IMR-90 (cell line): Measurements from ENCODE around the gene FSIP2. TPM values are rescaled to one million over a fixed set of nuclear protein-coding genes. Genes with fewer than 3 reads are reported as not detected.

Experiments
- ATAC-seq: fragments of 200-7000 bp; cut with Tn5 transposase; 2 replicates; pipeline ENCODE4 v1.9.1; 2020; ENCODE audit warnings: low read depth, mild to moderate bottlenecking, moderate library complexity
- BruUV-seq: library from RNA; stranded (reverse); fragments of 400-500 nt; replicated peaks from 2 replicates; lab custom pipeline; 2021; lab: Mats Ljungman, UMichigan
- CTCF ChIA-PET: fragments of 300-600 bp; formaldehyde crosslinking; extraction: SDS; loops from one replicate; lab custom pipeline; 2021; ENCODE audit warnings: antibody characterized with exemption; lab: Yijun Ruan, JAX
- POLR2A ChIA-PET: fragments of 300-600 bp; sonication (Branson Sonifier 250); formaldehyde crosslinking; loops from one replicate; lab custom pipeline; 2022; ENCODE audit warnings: antibody characterized with exemption; ENCODE audit not compliant: unreplicated experiment; lab: Charles Lee
- DNase-seq: peaks from one replicate; pipeline ENCODE4 v3.0.0; 2013
- H2AFZ ChIP-seq: replicated peaks from 2 replicates; pipeline ENCODE3; 2013; ENCODE audit warnings: low read length, mild to moderate bottlenecking; ENCODE audit not compliant: poor library complexity
- H2AK5ac ChIP-seq: 2 replicates; pipeline ENCODE4 v1.6.1; 2013; ENCODE audit warnings: low read depth, low read length, inconsistent platforms
- H2AK9ac ChIP-seq: replicated peaks from 2 replicates; pipeline ENCODE3; 2013; ENCODE audit warnings: mild to moderate bottlenecking, low read depth, low read length, moderate library complexity; ENCODE audit not compliant: poor library complexity
- H2BK120ac ChIP-seq: 2 replicates; pipeline ENCODE4 v1.6.1; 2013; ENCODE audit warnings: low read depth, low read length, inconsistent platforms
- H2BK15ac ChIP-seq: 3 replicates; pipeline ENCODE4 v1.6.1; 2013; ENCODE audit warnings: low read depth, low read length, inconsistent platforms
- H2BK20ac ChIP-seq: 2 replicates; pipeline ENCODE4 v1.6.1; 2013; ENCODE audit warnings: low read depth, mild to moderate bottlenecking, inconsistent platforms, low read length, moderate library complexity
- H2BK5ac ChIP-seq: 2 replicates; pipeline ENCODE4 v1.6.1; 2013; ENCODE audit warnings: mild to moderate bottlenecking, low read depth, low read length, inconsistent platforms; ENCODE audit not compliant: poor library complexity, severe bottlenecking
- H3K14ac ChIP-seq: replicated peaks from 2 replicates; pipeline ENCODE4 v1.6.1; 2013; ENCODE audit warnings: low read depth, low read length, inconsistent platforms
- H3K18ac ChIP-seq: 2 replicates; pipeline ENCODE4 v1.6.1; 2013; ENCODE audit warnings: low read depth, low read length, control low read depth
- H3K23ac ChIP-seq: 2 replicates; pipeline ENCODE4 v1.6.1; 2013; ENCODE audit warnings: low read depth, low read length, inconsistent platforms
- H3K27ac ChIP-seq: 2 replicates; pipeline ENCODE4 v1.5.1; 2013; ENCODE audit warnings: mild to moderate bottlenecking, control low read depth, low read length; ENCODE audit not compliant: insufficient read depth
- H3K27me3 ChIP-seq: 2 replicates; pipeline ENCODE4 v1.6.1; 2013; ENCODE audit warnings: low read length; ENCODE audit not compliant: control insufficient read depth, insufficient read depth
- H3K36me3 ChIP-seq: 2 replicates; pipeline ENCODE4 v1.6.1; 2013; ENCODE audit warnings: low read length, mixed read lengths; ENCODE audit not compliant: control insufficient read depth, insufficient read depth
- H3K4ac ChIP-seq: 2 replicates; pipeline ENCODE4 v1.6.1; 2013; ENCODE audit warnings: low read depth, low read length, inconsistent platforms
- H3K4me1 ChIP-seq: 2 replicates; pipeline ENCODE4 v1.6.1; 2013; ENCODE audit warnings: low read length, mixed read lengths; ENCODE audit not compliant: control insufficient read depth, insufficient read depth
- H3K4me2 ChIP-seq: 2 replicates; pipeline ENCODE4 v1.6.1; 2013; ENCODE audit warnings: low read depth, mild to moderate bottlenecking, control low read depth, low read length, moderate library complexity
- H3K4me3 ChIP-seq: 2 replicates; pipeline ENCODE4 v1.5.1; 2013; ENCODE audit warnings: low read depth, mild to moderate bottlenecking, control low read depth, low read length, moderate library complexity; ENCODE audit not compliant: insufficient read depth
- H3K56ac ChIP-seq: 2 replicates; pipeline ENCODE4 v1.6.1; 2013; ENCODE audit warnings: low read length, inconsistent platforms; ENCODE audit not compliant: insufficient read depth; ENCODE audit errors: extremely low read depth
- H3K79me1 ChIP-seq, 2 experiments: 2 replicates each; pipeline ENCODE4 v1.6.1; 2013; ENCODE audit warnings: low read length in 2 of 2, inconsistent platforms in 1 of 2, low read depth in 1 of 2
- H3K9ac ChIP-seq: 2 replicates; pipeline ENCODE4 v1.6.1; 2013; ENCODE audit warnings: low read depth, low read length, control low read depth
- H3K9me1 ChIP-seq: 2 replicates; pipeline ENCODE4 v1.6.1; 2013; ENCODE audit warnings: low read length, inconsistent platforms; ENCODE audit not compliant: insufficient read depth
- H3K9me3 ChIP-seq: 2 replicates; pipeline ENCODE4 v1.6.1; 2013; ENCODE audit warnings: low read length; ENCODE audit not compliant: control insufficient read depth, insufficient read depth
- H4K20me1 ChIP-seq: 2 replicates; pipeline ENCODE4 v1.6.1; 2013; ENCODE audit warnings: low read length, inconsistent platforms; ENCODE audit not compliant: insufficient read depth
- H4K5ac ChIP-seq: 2 replicates; pipeline ENCODE4 v1.6.1; 2013; ENCODE audit warnings: mild to moderate bottlenecking, low read depth, low read length, control low read depth
- H4K8ac ChIP-seq, 2 experiments: 2 replicates each; pipeline ENCODE4 v1.6.1; 2013; ENCODE audit warnings: low read depth in 2 of 2, low read length in 2 of 2, control low read depth in 1 of 2, inconsistent platforms in 1 of 2
- H4K91ac ChIP-seq: 2 replicates; pipeline ENCODE4 v1.6.1; 2013; ENCODE audit warnings: low read depth, low read length, inconsistent platforms; ENCODE audit not compliant: insufficient read depth
- BHLHE40 ChIP-seq: fragments of 150-350 bp; IDR thresholded peaks from 2 replicates; pipeline ENCODE4 v1.6.1; 2016; ENCODE audit warnings: mild to moderate bottlenecking, low read depth, low read length
- CEBPB ChIP-seq: IDR thresholded peaks from 2 replicates; pipeline ENCODE4 v1.6.1; 2012; ENCODE audit warnings: low read depth, low read length, improper control_type of control experiment
- CHD1 ChIP-seq: IDR thresholded peaks from 2 replicates; pipeline ENCODE4 v1.6.1; 2012; ENCODE audit warnings: low read depth, low read length, improper control_type of control experiment
- CTCF ChIP-seq: conservative IDR thresholded peaks from 2 replicates; pipeline ENCODE4 v1.5.1; 2012; ENCODE audit warnings: mild to moderate bottlenecking, low read depth, low read length, improper control_type of control experiment
- ELK1 ChIP-seq: fragments of 150-350 bp; IDR thresholded peaks from 2 replicates; pipeline ENCODE4 v1.6.1; 2016; ENCODE audit warnings: low read depth, mild to moderate bottlenecking, low read length, moderate library complexity, borderline replicate concordance
- FOS ChIP-seq: fragments of 150-350 bp; IDR thresholded peaks from 2 replicates; pipeline ENCODE4 v1.6.1; 2016; ENCODE audit warnings: low read depth, low read length
- MAFK ChIP-seq: IDR thresholded peaks from 2 replicates; pipeline ENCODE4 v1.6.1; 2012; ENCODE audit warnings: low read depth, low read length, improper control_type of control experiment
- MAZ ChIP-seq: IDR thresholded peaks from 2 replicates; pipeline ENCODE4 v1.6.1; 2012; ENCODE audit warnings: low read depth, mild to moderate bottlenecking, low read length, improper control_type of control experiment, moderate library complexity, borderline replicate concordance
- MXI1 ChIP-seq: IDR thresholded peaks from 2 replicates; pipeline ENCODE4 v1.6.1; 2012; ENCODE audit warnings: low read depth, mild to moderate bottlenecking, low read length, moderate library complexity, borderline replicate concordance
- NFE2L2 ChIP-seq: fragments of 150-350 bp; IDR thresholded peaks from 2 replicates; pipeline ENCODE4 v1.6.1; 2016; ENCODE audit warnings: low read depth, mild to moderate bottlenecking, low read length
- POLR2A ChIP-seq: IDR thresholded peaks from 2 replicates; pipeline ENCODE4 v1.6.1; 2012; ENCODE audit warnings: mild to moderate bottlenecking, low read depth, low read length
- RAD21 ChIP-seq: IDR thresholded peaks from 2 replicates; pipeline ENCODE4 v1.6.1; 2012; ENCODE audit warnings: low read length, improper control_type of control experiment
- RCOR1 ChIP-seq: IDR thresholded peaks from 2 replicates; pipeline ENCODE4 v1.6.1; 2012; ENCODE audit warnings: mild to moderate bottlenecking, low read length, improper control_type of control experiment; ENCODE audit not compliant: insufficient replicate concordance
- RFX5 ChIP-seq: IDR thresholded peaks from 2 replicates; pipeline ENCODE4 v1.8.0; 2012; ENCODE audit warnings: low read depth, mild to moderate bottlenecking, low read length, moderate library complexity
- SMC3 ChIP-seq: fragments of 150-350 bp; IDR thresholded peaks from 2 replicates; pipeline ENCODE4 v1.6.1; 2016; ENCODE audit warnings: low read depth, mild to moderate bottlenecking, antibody characterized with exemption, low read length, moderate library complexity
- USF2 ChIP-seq: fragments of 150-350 bp; IDR thresholded peaks from 2 replicates; pipeline ENCODE4 v1.6.1; 2017; ENCODE audit warnings: mild to moderate bottlenecking, antibody characterized with exemption, low read length, low read depth
- WGBS, 2 experiments: methylation state at CpG; one replicate each; pipeline versions ENCODE4 v1.1.5 to v1.1.7; 2013; ENCODE audit warnings: missing lambda C conversion rate in 2 of 2; ENCODE audit not compliant: insufficient read length in 1 of 2; ENCODE audit errors: extremely low coverage in 2 of 2; 5-methylcytosine and 5-hydroxymethylcytosine counted together
- dilution Hi-C: fragments of 300-500 bp; cut with HindIII; formaldehyde crosslinking; loops from one replicate; pipeline ENCODE4 v1.14.3; 2018; ENCODE audit warnings: low sequenced_read_pairs; ENCODE audit not compliant: unreplicated experiment
- in situ Hi-C: fragments of 300-500 bp; cut with MboI; formaldehyde crosslinking; loops from 3 replicates; pipeline ENCODE4 v1.14.3; 2019; ENCODE audit warnings: low sequenced_read_pairs, inconsistent platforms, mixed read lengths
- intact Hi-C: fragments of 100-400 bp; cut with micrococcal nuclease; formaldehyde crosslinking; loops from 2 replicates; pipeline ENCODE4 v1.10.0; 2022
- polyA plus RNA-seq, 3 experiments: library from polyadenylated mRNA; depleted of rRNA; stranded (reverse); fragments of >200 nt; gene quantifications; 2 replicates each; pipeline ENCODE4 v1.2.3, GENCODE V29; 2012; ENCODE audit warnings: low replicate concordance in 1 of 3
- total RNA-seq: library from RNA; depleted of rRNA; stranded (reverse); fragments of >200 nt; gene quantifications from 2 replicates; pipeline ENCODE4 v1.2.3, GENCODE V29; 2012

FSIP2 gene
- total and polyA plus RNA-seq, 2 of the 4 experiments (the other 2 are of a cell fraction) = under 0.01 to 0.02 TPM

GRCh38 chr2:185780890-185781289, 42.3 kb downstream of the FSIP2 start:
- in situ Hi-C loops = no loop called here
- peaks cover 2% of the 10 kb centered on the region; the same call in 1 of the 2 replicates for H3K9me3 ChIP-seq
- H3K9ac ChIP-seq = no peak overlapping the region
- H3K27me3 ChIP-seq = no peaks in the 10 kb centered on the region
- no peak overlapping the region for H2AFZ ChIP-seq
- no peak overlapping the region for H2AK9ac ChIP-seq
- H3K9me1 ChIP-seq = no peaks in the 10 kb centered on the region
- H3K27ac ChIP-seq = no peak overlapping the region
- H3K4me2 ChIP-seq = no peak overlapping the region
- no CpG with 5 or more reads among the region's 2 CpGs for WGBS, 2 experiments
- H3K4me1 ChIP-seq = no peaks in the 10 kb centered on the region
- no peak overlapping the region for H4K5ac ChIP-seq
- ChIA-PET CTCF (no interaction called here), POLR2A (no interaction called here)
- H2BK15ac ChIP-seq = no peak overlapping the region
- DNase-seq (no peak), ATAC-seq (no peak)
- H4K20me1 ChIP-seq = no peaks in the 10 kb centered on the region
- H2AK5ac ChIP-seq = no peak overlapping the region
- no peaks in the 10 kb centered on the region for H3K79me1 ChIP-seq
- TF ChIP-seq RCOR1 (no peak), RAD21 (no peak), CHD1 (no peak), CEBPB (no peak), FOS (no peak), RFX5 (no peak), MAZ (no peak), POLR2A (no peak), NFE2L2 (no peak), ELK1 (no peak), SMC3 (no peak), CTCF (no peak), USF2 (no peak), BHLHE40 (no peak), MAFK (no peak), MXI1 (no peak)
- intact Hi-C loops = no loop called here
- H4K8ac ChIP-seq = no peak overlapping the region
- H3K14ac ChIP-seq = no peak overlapping the region
- dilution Hi-C loops = no loop called here
- H3K4me3 ChIP-seq = no peak overlapping the region
- no peak overlapping the region for H3K23ac ChIP-seq
- no peak overlapping the region for H3K56ac ChIP-seq
- no peaks in the 10 kb centered on the region for H3K36me3 ChIP-seq
- no TSS peak for BruUV-seq
- no peak overlapping the region for H2BK20ac ChIP-seq
- no peak overlapping the region for H2BK120ac ChIP-seq
- H4K91ac ChIP-seq = no peak overlapping the region
- no peak overlapping the region for H3K4ac ChIP-seq
- no peak overlapping the region for H2BK5ac ChIP-seq
- no peak overlapping the region for H3K18ac ChIP-seq
